Measurements from ENCODE around the gene FRMPD2.

FRMPD2 gene

DNA sequence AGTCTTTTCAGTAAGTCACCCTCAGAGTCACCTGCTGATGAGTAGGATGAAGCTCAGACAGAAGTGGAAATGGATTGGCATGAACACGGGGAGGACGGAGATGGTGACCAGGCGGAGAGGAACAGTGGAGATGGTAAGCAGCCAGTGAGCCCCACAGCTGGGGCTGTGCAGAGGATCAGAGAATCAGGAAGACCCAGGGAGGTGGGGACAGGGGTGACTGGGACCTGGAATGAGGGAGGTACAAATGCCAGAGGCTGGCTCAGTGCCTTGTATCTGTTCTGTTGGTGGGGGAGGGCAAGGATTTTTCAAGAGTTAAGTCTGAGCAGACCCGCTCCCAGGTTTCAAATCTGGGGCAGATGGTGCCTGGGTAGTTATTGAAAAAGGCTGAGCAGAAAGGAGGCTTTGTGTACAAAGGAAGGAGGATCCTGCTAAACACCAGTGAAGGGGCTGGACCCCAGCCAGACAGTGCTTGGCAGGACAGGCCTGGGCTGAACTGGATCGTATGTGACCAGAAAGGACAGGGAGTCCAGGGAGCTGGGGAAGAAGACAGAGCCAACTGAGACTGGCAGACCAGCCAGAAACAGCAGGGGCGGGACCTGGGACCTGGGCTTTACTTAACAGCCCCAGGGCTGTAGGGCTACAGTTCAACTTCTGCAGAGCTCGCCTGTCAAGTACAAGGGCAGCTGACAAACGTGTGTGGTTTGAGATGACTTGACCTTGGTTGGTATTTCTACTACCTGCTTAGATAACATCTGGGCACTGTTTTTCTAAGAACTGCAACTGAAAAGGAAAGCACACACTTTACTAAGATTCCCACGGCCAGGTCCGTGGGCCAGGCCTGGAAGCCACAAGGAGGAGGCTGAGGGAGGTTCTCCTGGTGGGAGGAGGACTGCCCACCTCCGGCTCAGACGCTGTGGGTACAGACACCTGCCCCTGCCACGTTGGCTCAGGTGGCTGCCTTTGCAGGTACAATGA is 13.2 kb upstream of the FRMPD2 start:
- DNase-seq (ENCODE audit: low read depth) = no peak

DNA sequence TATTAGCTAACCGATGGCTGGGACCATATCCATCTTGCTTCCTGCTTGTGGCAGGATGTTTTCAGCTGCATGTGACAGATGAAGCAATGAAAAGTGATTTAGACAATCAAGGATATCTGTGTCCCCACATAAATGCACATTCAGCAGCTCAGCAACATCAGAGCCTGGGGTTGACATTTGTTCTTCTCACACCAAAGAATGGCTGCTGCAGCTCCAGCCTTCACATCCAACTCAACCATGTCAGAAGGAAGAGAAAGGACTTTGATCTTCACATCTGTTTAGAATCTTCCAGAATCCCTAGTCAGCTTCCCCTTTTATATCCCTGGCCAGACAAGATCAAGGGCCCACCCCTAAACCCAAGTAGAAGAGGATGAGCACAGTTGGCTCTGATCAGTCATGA is 11.9 kb upstream of the FRMPD2 start:
- no peak for DNase-seq (ENCODE audit: low read depth)
- no peak for TF ChIP-seq POLR2A (IDR thresholded peaks at IDR 0.05; ENCODE audit: extremely low read depth, insufficient read length)
- no peak for TF ChIP-seq MYC (IDR thresholded peaks at IDR 0.05; ENCODE audit: low read depth, low read length)
- TF ChIP-seq, protein P1, sequence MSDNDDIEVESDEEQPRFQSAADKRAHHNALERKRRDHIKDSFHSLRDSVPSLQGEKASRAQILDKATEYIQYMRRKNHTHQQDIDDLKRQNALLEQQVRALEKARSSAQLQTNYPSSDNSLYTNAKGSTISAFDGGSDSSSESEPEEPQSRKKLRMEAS (IDR thresholded peaks at IDR 0.05; ENCODE audit: low read depth, low read length) = no peak
- TF ChIP-seq, protein P2, sequence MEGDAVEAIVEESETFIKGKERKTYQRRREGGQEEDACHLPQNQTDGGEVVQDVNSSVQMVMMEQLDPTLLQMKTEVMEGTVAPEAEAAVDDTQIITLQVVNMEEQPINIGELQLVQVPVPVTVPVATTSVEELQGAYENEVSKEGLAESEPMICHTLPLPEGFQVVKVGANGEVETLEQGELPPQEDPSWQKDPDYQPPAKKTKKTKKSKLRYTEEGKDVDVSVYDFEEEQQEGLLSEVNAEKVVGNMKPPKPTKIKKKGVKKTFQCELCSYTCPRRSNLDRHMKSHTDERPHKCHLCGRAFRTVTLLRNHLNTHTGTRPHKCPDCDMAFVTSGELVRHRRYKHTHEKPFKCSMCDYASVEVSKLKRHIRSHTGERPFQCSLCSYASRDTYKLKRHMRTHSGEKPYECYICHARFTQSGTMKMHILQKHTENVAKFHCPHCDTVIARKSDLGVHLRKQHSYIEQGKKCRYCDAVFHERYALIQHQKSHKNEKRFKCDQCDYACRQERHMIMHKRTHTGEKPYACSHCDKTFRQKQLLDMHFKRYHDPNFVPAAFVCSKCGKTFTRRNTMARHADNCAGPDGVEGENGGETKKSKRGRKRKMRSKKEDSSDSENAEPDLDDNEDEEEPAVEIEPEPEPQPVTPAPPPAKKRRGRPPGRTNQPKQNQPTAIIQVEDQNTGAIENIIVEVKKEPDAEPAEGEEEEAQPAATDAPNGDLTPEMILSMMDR (IDR thresholded peaks at IDR 0.05; ENCODE audit: low read depth, low read length) = no peak
- H3K4me3 ChIP-seq (ENCODE audit: low read depth, low read length) = no peak overlapping the region

More for the DNA sequence above, 13.2 kb upstream of the FRMPD2 start:
- TF ChIP-seq, protein P1 (IDR thresholded peaks at IDR 0.05; ENCODE audit: low read depth, low read length) = no peak
- TF ChIP-seq MYC (IDR thresholded peaks at IDR 0.05; ENCODE audit: low read depth, low read length) = no peak
- TF ChIP-seq, protein P2 (IDR thresholded peaks at IDR 0.05; ENCODE audit: low read depth, low read length) = no peak
- no peak for TF ChIP-seq POLR2A (IDR thresholded peaks at IDR 0.05; ENCODE audit: extremely low read depth, insufficient read length)
- H3K4me3 ChIP-seq (ENCODE audit: low read depth, low read length) = no peak overlapping the region

DNA sequence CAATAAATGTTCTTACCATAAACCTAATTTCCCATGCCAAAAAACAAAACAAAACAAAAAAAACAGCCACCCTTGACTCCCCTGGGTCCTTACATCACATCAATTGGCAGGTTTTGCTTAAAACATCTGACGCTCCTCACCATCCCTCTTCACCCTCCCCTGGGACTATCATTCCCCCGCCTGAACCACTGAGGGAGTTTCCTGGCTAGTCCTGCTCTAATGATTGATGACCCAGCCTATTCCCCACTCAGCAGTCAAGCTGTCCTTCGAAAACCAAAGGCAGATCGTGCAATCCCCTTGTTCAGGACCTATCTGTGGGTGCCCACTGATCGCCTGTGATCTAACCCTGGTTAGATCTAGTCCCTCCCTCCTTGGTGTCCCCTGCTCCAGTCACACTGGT is 11.2 kb upstream of the FRMPD2 start:
- no peak for DNase-seq (ENCODE audit: low read depth)

DNA sequence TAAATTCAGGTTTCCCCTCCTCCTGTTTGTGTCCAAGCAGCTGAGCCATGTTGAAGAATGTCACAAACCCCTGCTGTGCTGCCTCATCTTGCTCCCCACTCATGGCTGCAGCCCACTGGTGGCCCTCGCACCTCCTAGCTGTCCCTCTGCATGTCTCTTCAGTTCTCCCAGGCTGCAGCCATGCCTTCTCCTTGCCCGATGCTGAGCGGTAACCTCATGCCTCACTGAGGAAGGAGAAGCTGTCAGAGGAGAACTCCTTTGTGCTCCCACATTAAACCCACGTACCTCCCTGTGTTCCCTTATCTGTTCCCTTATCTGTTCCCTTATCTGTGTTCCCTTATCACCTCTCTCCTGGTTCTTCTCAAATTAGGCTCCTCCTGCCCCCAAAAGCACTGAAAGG is 10.3 kb upstream of the FRMPD2 start:
- DNase-seq (ENCODE audit: low read depth) = no peak
- TF ChIP-seq MYC (IDR thresholded peaks at IDR 0.05; ENCODE audit: low read depth, low read length) (no peak), POLR2A (IDR thresholded peaks at IDR 0.05; ENCODE audit: extremely low read depth, insufficient read length) (no peak)
- TF ChIP-seq, protein P2 (IDR thresholded peaks at IDR 0.05; ENCODE audit: low read depth, low read length) = no peak
- TF ChIP-seq, protein P1 (IDR thresholded peaks at IDR 0.05; ENCODE audit: low read depth, low read length) = no peak
- no peak overlapping the region for H3K4me3 ChIP-seq (ENCODE audit: low read depth, low read length)

More for the DNA sequence above, 11.2 kb upstream of the FRMPD2 start:
- no peak overlapping the region for H3K4me3 ChIP-seq (ENCODE audit: low read depth, low read length)
- no peak for TF ChIP-seq POLR2A (IDR thresholded peaks at IDR 0.05; ENCODE audit: extremely low read depth, insufficient read length)
- no peak for TF ChIP-seq MYC (IDR thresholded peaks at IDR 0.05; ENCODE audit: low read depth, low read length)
- TF ChIP-seq, protein P1 (IDR thresholded peaks at IDR 0.05; ENCODE audit: low read depth, low read length) = no peak
- TF ChIP-seq, protein P2 (IDR thresholded peaks at IDR 0.05; ENCODE audit: low read depth, low read length) = no peak

DNA sequence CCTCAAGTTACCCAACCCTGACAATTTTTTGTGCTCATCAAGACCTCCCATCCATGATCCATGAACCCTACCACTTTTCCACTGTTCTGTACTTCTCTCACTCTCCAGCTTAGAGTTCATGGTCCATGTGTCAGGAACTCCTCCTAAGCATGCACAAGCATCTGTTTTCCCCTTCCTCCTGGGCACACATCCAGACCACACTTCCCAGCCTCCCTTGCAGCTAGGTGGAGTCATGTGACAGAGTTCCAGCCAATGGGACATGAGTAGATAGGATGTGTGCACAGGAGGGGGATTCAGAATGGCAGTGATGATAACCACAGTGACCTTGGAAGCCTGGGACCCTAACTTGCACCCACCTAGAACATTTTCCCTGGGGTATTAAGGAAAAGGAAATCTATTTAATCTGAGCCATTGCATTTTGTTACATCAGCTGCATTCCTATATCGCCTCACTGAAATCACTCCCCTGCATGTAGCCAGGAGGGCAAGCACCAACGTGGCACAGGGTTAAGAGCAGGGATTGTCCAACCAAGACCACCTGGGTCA is 9.6 kb upstream of the FRMPD2 start:
- TF ChIP-seq, protein P1 (IDR thresholded peaks at IDR 0.05; ENCODE audit: low read depth, low read length) = no peak
- TF ChIP-seq MYC (IDR thresholded peaks at IDR 0.05; ENCODE audit: low read depth, low read length) = no peak
- TF ChIP-seq, protein P2 (IDR thresholded peaks at IDR 0.05; ENCODE audit: low read depth, low read length) = no peak
- TF ChIP-seq POLR2A (IDR thresholded peaks at IDR 0.05; ENCODE audit: extremely low read depth, insufficient read length) = no peak
- no peak for DNase-seq (ENCODE audit: low read depth)
- no peak overlapping the region for H3K4me3 ChIP-seq (ENCODE audit: low read depth, low read length)

Measured in NB4 (cell line).